Left lung (tissue), 10 donors: ENCODE measurements around the gene HSPBP1. TPM values are rescaled to one million over a fixed set of nuclear protein-coding genes. Genes with fewer than 3 reads are reported as not detected.

Experiments used
- ATAC-seq: fragments of 200-7000 bp; cut with Tn5 transposase; one replicate; pipeline ENCODE4 v1.9.1; 2020; ENCODE audit warnings: moderate library complexity
- DNase-seq, 4 donors: peaks; one replicate each; pipeline ENCODE4 v3.0.0-alpha.2; 2013 to 2020
- H3K27ac ChIP-seq, 2 donors: fragments of 200-600 bp; sonication (generic) in 1 of 2; one replicate each; pipeline versions ENCODE4 v1.5.0 to v1.8.0; 2020 to 2021
- H3K27me3 ChIP-seq, 2 donors: fragments of 200-600 bp; sonication (generic) in 1 of 2; one replicate each; pipeline versions ENCODE4 v1.5.0 to v1.8.0; 2020 to 2021
- H3K36me3 ChIP-seq, 2 donors: fragments of 200-600 bp; sonication (generic) in 1 of 2; one replicate each; pipeline versions ENCODE4 v1.5.0 to v1.8.0; 2020 to 2021
- H3K4me1 ChIP-seq, 2 donors: fragments of 200-600 bp; one replicate each; pipeline ENCODE4 v1.8.0; 2021
- H3K4me3 ChIP-seq, 2 donors: fragments of 200-600 bp; sonication (generic) in 1 of 2; one replicate each; pipeline versions ENCODE4 v1.5.0 to v1.8.0; 2020 to 2021; ENCODE audit warnings: mild to moderate bottlenecking in 1 of 2
- H3K9me3 ChIP-seq, 2 donors: fragments of 200-600 bp; sonication (generic) in 1 of 2; one replicate each; pipeline versions ENCODE4 v1.5.0 to v1.8.0; 2020 to 2021
- CTCF ChIP-seq, 2 donors: fragments of 200-600 bp; sonication (generic) in 1 of 2; IDR thresholded peaks; one replicate each; pipeline versions ENCODE4 v1.5.0 to v1.8.0; 2021; ENCODE audit warnings: antibody characterized with exemption in 2 of 2
- intact Hi-C, 2 donors: fragments of 100-400 bp; cut with DNase I; formaldehyde crosslinking; loops; one replicate each; pipeline versions ENCODE4 v1.11.2 to v1.14.2; 2022
- polyA plus RNA-seq, 6 donors: library from polyadenylated mRNA; unstranded; fragments of 120-200 nt; gene quantifications; one replicate each; pipeline ENCODE4 v1.2.1, GENCODE V29; 2013; ENCODE audit not compliant: insufficient read length in 6 of 6
- total RNA-seq, 2 donors: library from RNA; stranded (reverse); fragmentation: NEBNext Ultra II Directional; extraction: Animal tissue kit (Norgen Biotek cat#: 25700); gene quantifications; one replicate each; pipeline ENCODE4 v1.2.1, GENCODE V29; 2021
- donor health status: DM: no; HTN: yes; CAD: no.
- donor health status: DM: no; HTN: no; CAD: no.

HSPBP1 gene
- total and polyA plus RNA-seq, 8 donors, result 23.7 to 38.4 (median 29.7) TPM

GRCh38 chr19:55283548-55284377 is 3.9 kb upstream of the HSPBP1 start, which contains the start of gene BRSK1:
BRSK1 (plus strand) TSS chr19:55283997; CDS start chr19:55284443, 446 bp downstream.
- H3K4me3 ChIP-seq, result peak within 1 kb of the TSS in 1 of 2 donors; percentile 13
- H3K27me3 ChIP-seq, result peaks cover 0 to 35% of the 10 kb centered on the region in 2 donors
- intact Hi-C loops, result no loop called here
- H3K27ac ChIP-seq, result no peak within 1 kb of the TSS
- no peak for TF ChIP-seq CTCF (IDR thresholded peaks at IDR 0.05)
- ATAC-seq (no peak), DNase-seq (peak in 2 of 4 donors; percentile 46 to 75)
- peaks cover 8 to 16% of the 10 kb centered on the region in 2 donors for H3K4me1 ChIP-seq
- no peaks in the 10 kb centered on the region for H3K36me3 ChIP-seq
- H3K9me3 ChIP-seq, result no peaks in the 10 kb centered on the region

- H3K36me3 ChIP-seq, result peaks cover 0 to 32% of the 10 kb centered on the region in 2 donors
- no peak for ATAC-seq
- peak overlapping the region; percentile 65 to 83 for H3K27ac ChIP-seq
- peak in 1 of 4 donors; percentile 60 for DNase-seq
- intact Hi-C loops, result no loop called here
- peak overlapping the region; percentile 63 to 75 for H3K4me3 ChIP-seq
- no peak for TF ChIP-seq CTCF (IDR thresholded peaks at IDR 0.05)
- H3K27me3 ChIP-seq, result peaks cover 0 to 23% of the 10 kb centered on the region in 2 donors
- H3K9me3 ChIP-seq, result no peaks in the 10 kb centered on the region
- peaks cover 8 to 16% of the 10 kb centered on the region in 2 donors for H3K4me1 ChIP-seq
Measured at GRCh38 chr19:55279340-55279739, 570 bp downstream of the HSPBP1 start.

GRCh38 chr19:55278391-55279135 is 1.3 kb downstream of the HSPBP1 start:
- peaks cover 8 to 16% of the 10 kb centered on the region in 2 donors for H3K4me1 ChIP-seq
- no peak for TF ChIP-seq CTCF (IDR thresholded peaks at IDR 0.05)
- peaks cover 0 to 39% of the 10 kb centered on the region in 2 donors for H3K36me3 ChIP-seq
- no peaks in the 10 kb centered on the region for H3K9me3 ChIP-seq
- intact Hi-C loops, result no loop called here
- H3K4me3 ChIP-seq, result peak overlapping the region in 1 of 2 donors; percentile 75
- ATAC-seq (no peak), DNase-seq (peak in 1 of 4 donors; percentile 8)
- peaks cover 0 to 15% of the 10 kb centered on the region in 2 donors for H3K27me3 ChIP-seq
- no peak overlapping the region for H3K27ac ChIP-seq

GRCh38 chr19:55277494-55277893 is 2.4 kb downstream of the HSPBP1 start:
- no peak for TF ChIP-seq CTCF (IDR thresholded peaks at IDR 0.05)
- no peak overlapping the region for H3K4me3 ChIP-seq
- H3K4me1 ChIP-seq, result peaks cover 8 to 16% of the 10 kb centered on the region in 2 donors
- peaks cover 0 to 5% of the 10 kb centered on the region in 2 donors for H3K27me3 ChIP-seq
- peaks cover 0 to 48% of the 10 kb centered on the region in 2 donors for H3K36me3 ChIP-seq
- peak in 1 of 4 donors; percentile 51 for DNase-seq
- H3K27ac ChIP-seq, result no peak overlapping the region
- intact Hi-C loops, result no loop called here
- no peaks in the 10 kb centered on the region for H3K9me3 ChIP-seq
- ATAC-seq, result no peak
